HG02610 (cell line): ENCODE results near the gene CORT.
"Not testable (repeated sequence)": the region's sequence is repeated elsewhere in the genome, so short reads cannot be mapped to it uniquely, and the experiment has no call there.

Experiments
- ATAC-seq: cut with Tn5 transposase; IDR thresholded peaks from one replicate; pipeline ENCODE4 v1.9.1; 2021; ENCODE audit warnings: mild to moderate bottlenecking, moderate library complexity; ENCODE audit not compliant: unreplicated experiment

CORT gene

GRCh38 chr1:10474309-10474612, 24.4 kb downstream of the CORT start:
- not testable (repeated sequence) for ATAC-seq

GRCh38 chr1:10474613-10475507, 25.0 kb downstream of the CORT start, which contains the start of gene PEX14:
PEX14 (plus strand) TSS chr1:10474950; CDS start chr1:10474967, 17 bp downstream.
- ATAC-seq = peak; percentile 74

GRCh38 chr1:10475510-10475909, 25.7 kb downstream of the CORT start:
- no peak for ATAC-seq

GRCh38 chr1:10479296-10479695, 29.5 kb downstream of the CORT start:
- ATAC-seq = no peak

DNA sequence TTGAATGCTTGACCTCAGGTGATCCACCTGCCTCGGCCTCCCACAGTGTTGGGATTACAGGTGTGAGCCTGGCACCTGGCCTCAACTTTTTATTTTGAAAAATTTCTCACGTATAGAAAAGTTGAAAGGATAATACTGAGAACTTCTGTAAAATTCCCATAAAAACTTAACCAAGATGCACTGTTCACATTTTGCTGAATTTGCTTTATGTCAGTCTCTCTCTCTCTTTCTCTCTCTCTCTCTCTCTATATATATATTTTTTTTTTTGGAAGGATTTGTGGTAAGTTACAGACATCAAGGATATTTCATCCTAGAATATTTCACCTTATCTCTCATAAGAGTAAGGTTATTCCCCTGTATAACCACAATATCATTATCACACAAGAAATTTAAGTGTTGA, 30.8 kb downstream of the CORT start:
- no peak for ATAC-seq

DNA sequence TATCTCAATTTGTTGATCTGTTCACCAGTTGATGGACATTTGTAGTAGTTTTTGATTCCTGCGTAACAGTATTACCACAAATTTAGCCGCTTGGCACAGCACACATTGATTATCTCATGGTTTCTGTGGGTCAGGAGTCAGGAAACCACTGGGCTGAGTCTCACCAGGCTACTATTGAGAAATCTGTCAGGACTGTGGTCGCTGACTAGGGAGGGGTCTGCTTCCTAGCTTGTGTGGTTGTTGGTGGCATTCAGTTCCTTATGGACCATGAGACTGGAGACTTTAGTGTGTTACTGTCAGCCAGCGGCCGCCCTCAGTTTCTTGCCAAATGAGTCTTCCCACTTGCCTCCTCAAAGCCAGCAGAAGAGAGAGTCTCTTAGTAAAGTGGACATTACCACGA, 34.7 kb downstream of the CORT start:
- no peak for ATAC-seq

GRCh38 chr1:10489291-10490055, 39.6 kb downstream of the CORT start:
- no peak for ATAC-seq

- no peak for ATAC-seq
Observed at GRCh38 chr1:10490286-10490970, 40.6 kb downstream of the CORT start.

DNA sequence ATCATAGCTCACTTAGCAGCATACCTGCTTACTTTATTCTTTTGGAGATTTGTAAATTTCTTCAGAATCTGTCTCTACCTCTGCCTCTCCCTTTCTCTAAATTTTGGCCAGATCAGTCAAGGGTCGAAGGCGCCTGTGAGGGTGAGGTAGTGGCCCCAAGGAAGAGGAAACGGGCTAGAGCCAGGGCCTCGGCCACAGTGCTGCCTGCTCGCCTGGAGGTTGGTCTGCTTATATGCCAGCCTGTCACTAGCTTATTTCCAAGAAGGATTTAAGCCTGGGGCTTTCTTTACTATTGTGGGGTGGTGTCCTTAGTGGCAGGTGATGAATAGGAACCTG, 44.6 kb downstream of the CORT start:
- ATAC-seq = no peak

- ATAC-seq = peak; percentile 65
Observed at GRCh38 chr1:10494754-10495474, 45.1 kb downstream of the CORT start.

DNA sequence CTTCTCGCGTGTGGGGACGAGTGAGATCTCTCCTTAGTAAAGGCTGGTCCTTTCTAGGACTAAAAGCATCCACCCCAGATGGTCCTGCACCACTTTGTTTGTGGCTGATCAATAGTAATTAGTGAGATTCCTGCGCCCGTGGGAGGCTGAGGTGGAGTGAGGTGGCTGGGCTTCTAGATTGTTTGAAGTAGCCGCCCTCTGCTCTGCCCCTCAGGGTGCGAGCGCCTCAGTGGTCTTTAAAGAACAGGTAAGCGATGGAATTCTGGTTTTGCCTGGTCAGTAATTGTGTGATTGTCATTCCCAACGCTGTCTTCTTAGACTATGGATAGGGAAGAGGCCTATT, 45.6 kb downstream of the CORT start:
- no peak for ATAC-seq

DNA sequence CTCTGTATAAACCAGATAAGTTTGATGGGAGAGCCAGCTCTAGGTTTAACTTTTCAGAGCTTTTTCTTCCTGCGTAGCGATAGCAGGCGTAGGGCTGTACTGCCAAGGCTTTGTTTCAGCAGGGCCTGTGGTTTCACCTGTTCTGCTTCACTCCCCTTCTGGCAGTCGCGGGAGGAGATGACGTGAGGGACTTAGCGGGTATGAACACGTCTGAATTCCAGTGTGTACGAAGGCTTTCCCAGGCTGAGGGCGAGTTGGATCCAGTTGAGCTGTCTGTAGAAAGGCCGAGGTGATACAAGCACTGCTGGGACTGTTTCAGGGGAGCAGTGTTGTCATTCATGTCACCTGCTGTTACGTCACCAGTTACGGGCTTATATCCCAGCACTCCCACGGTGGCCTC, 46.1 kb downstream of the CORT start:
- no peak for ATAC-seq

- no peak for ATAC-seq
Observed at GRCh38 chr1:10497109-10497508, 47.3 kb downstream of the CORT start.

GRCh38 chr1:10498231-10498630, 48.4 kb downstream of the CORT start:
- ATAC-seq = no peak
